ENCODE data around the gene FBXO9. TPM values are rescaled to one million over a fixed set of nuclear protein-coding genes. Genes with fewer than 3 reads are reported as not detected.

The FBXO9 gene
- total RNA-seq, 4 donors from 2014 or later: 58.5 to 95.5 (median 73.1) TPM

DNA sequence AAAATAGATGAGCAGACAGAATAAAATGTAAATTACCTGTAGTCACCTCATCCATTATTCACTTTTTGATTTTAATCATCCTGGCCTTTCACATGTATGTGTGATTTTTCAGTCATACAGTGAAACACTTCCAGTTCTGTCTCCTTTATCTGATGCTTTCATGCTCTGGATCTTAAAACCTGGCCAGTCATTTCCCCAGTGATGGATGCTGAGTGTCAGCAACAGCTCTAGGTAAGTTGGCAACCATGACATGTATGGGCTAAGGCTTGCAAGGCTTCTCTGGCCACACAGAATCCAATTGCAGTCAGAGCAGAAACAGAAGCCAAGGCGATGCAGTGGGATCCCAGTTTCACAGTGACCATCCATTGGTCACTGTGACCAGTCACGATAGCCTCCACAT is 35.8 kb downstream of the FBXO9 start:
- no peak for DNase-seq (ENCODE audit: extremely low spot score)
- H3K27ac ChIP-seq (replicated peaks in 1 of 4): no peak overlapping the region
- H3K4me1 ChIP-seq: peaks cover 0 to 35% (median 30%) of the 10 kb centered on the region in 4 donors
- intact Hi-C loops (cut with DNase I): no loop called here
- H3K36me3 ChIP-seq: peaks cover 26 to 75% (median 56%) of the 10 kb centered on the region in 4 donors
- no peak overlapping the region for H3K4me3 ChIP-seq
- no peaks in the 10 kb centered on the region for H3K27me3 ChIP-seq
- TF ChIP-seq POLR2A (IDR thresholded peaks at IDR 0.05; ENCODE audit: low read depth) (no peak), EP300 (IDR thresholded peaks at IDR 0.05) (no peak), POLR2AphosphoS5 (IDR thresholded peaks at IDR 0.05) (no peak)
- TF ChIP-seq, protein P1, sequence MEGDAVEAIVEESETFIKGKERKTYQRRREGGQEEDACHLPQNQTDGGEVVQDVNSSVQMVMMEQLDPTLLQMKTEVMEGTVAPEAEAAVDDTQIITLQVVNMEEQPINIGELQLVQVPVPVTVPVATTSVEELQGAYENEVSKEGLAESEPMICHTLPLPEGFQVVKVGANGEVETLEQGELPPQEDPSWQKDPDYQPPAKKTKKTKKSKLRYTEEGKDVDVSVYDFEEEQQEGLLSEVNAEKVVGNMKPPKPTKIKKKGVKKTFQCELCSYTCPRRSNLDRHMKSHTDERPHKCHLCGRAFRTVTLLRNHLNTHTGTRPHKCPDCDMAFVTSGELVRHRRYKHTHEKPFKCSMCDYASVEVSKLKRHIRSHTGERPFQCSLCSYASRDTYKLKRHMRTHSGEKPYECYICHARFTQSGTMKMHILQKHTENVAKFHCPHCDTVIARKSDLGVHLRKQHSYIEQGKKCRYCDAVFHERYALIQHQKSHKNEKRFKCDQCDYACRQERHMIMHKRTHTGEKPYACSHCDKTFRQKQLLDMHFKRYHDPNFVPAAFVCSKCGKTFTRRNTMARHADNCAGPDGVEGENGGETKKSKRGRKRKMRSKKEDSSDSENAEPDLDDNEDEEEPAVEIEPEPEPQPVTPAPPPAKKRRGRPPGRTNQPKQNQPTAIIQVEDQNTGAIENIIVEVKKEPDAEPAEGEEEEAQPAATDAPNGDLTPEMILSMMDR (IDR thresholded peaks at IDR 0.05): no peak
- WGBS: 94% methylated on average over 2 of the region's 2 CpGs
- no peaks in the 10 kb centered on the region for H3K9me3 ChIP-seq

DNA sequence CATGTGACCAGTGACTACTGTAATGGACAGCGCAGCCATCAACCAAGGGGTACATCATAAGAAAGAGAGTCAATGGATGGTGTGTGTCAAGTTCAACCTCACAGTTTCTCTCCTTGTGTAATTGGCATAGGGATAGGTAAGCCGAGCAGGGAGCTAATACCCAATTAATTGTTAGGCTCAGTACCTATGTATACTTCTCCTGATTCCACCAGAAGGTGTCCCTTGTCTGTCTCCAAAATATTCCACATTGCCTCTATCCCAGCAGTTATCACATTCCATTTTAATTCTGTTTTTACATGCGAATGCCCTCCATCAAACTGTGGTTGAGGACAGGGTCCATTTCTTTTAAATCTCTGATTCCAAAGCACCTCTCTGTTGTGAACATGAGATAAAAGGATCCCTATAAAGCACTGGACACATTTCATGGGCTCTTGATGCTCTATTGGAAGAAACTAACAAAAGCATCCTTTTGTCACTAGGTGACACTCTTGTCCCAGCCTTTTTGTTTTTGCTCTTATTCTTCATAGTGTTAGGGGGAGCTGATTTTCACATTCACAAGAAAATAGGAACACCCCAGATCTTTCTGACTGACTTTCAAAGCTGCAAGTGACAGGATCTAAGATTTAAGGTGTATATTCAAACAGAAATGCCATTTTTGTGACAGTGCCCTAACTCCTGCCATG is 38.9 kb downstream of the FBXO9 start:
- DNase-seq (ENCODE audit: extremely low spot score): peak; percentile 34
- Histone ChIP-seq H3K9me3 (no peaks in the 10 kb centered on the region), H3K27me3 (no peaks in the 10 kb centered on the region), H3K27ac (replicated peaks in 1 of 4) (peak overlapping the region; percentile 39 to 55 (median 45)), H3K36me3 (peaks cover under 1 to 44% (median 26%) of the 10 kb centered on the region in 4 donors), H3K4me1 (peaks cover 0 to 57% (median 35%) of the 10 kb centered on the region in 4 donors), H3K4me3 (no peak overlapping the region)
- intact Hi-C loops (cut with DNase I): no loop called here
- WGBS: 87% methylated on average over 3 of the region's 3 CpGs
- TF ChIP-seq, protein P1 (IDR thresholded peaks at IDR 0.05): peak; percentile 36 to 43 (median 43)
- no peak for TF ChIP-seq POLR2A (IDR thresholded peaks at IDR 0.05; ENCODE audit: low read depth)
- TF ChIP-seq EP300 (IDR thresholded peaks at IDR 0.05): no peak
- TF ChIP-seq POLR2AphosphoS5 (IDR thresholded peaks at IDR 0.05): no peak

DNA sequence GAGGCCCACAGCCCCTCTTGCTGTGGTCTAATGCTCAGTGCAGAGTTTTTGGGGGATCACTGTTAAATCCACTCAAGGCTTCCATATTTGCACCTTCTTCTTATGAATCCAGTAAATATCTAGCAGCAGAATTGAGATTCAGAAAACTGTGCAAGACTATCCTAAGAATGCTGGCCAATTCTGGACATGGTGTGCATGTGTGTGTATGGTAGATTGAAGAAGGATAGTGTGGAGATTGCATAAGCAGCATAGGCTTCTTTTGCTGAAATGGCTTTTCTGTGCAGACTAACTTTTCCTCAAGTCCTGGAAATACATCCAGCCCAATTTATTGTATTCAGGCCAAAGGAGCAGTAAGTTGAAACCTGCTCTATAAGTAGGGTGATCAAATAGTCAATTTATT is 39.7 kb downstream of the FBXO9 start:
- Histone ChIP-seq H3K9me3 (no peaks in the 10 kb centered on the region), H3K27ac (replicated peaks in 1 of 4) (peak overlapping the region in 1 of 4 donors; percentile 55), H3K27me3 (no peaks in the 10 kb centered on the region), H3K36me3 (peaks cover 0 to 36% (median 20%) of the 10 kb centered on the region in 4 donors), H3K4me3 (no peak overlapping the region), H3K4me1 (peaks cover 0 to 57% (median 38%) of the 10 kb centered on the region in 4 donors)
- DNase-seq (ENCODE audit: extremely low spot score): peak; percentile 50
- intact Hi-C loops (cut with DNase I): loop anchor here (5.0 kb wide), 2 partner anchors 62 to 377 kb away; no protein-coding TSS in a partner anchor
- no peak for TF ChIP-seq POLR2AphosphoS5 (IDR thresholded peaks at IDR 0.05)
- no peak for TF ChIP-seq EP300 (IDR thresholded peaks at IDR 0.05)
- TF ChIP-seq POLR2A (IDR thresholded peaks at IDR 0.05; ENCODE audit: low read depth): no peak
- TF ChIP-seq, protein P1 (IDR thresholded peaks at IDR 0.05): no peak

DNA sequence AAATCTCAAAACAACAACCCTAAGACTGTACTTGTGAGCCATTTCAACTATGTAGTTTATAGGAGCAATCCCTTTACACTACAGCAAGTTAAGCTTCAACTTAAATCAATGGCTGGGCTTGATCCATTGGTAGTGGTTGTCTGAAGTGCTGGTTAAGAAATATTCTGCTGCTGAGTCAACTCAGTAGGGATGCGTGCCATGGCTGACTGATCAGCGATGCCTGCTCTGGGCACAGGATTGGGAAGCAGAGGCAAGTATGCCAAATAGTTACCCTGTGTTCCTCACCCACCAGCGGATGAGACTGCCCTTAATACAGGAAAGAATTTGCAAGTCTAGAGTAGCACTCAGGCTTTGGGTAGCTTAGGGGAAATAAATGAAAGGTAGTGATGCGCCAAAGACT is 41.9 kb downstream of the FBXO9 start:
- no peaks in the 10 kb centered on the region for H3K27me3 ChIP-seq
- H3K36me3 ChIP-seq: peaks cover 0 to 16% (median 4%) of the 10 kb centered on the region in 4 donors
- H3K27ac ChIP-seq (replicated peaks in 1 of 4): peak overlapping the region in 3 of 4 donors; percentile 2 to 39 (median 12)
- H3K4me3 ChIP-seq: no peak overlapping the region
- 93% methylated on average over 4 of the region's 4 CpGs for WGBS
- no peaks in the 10 kb centered on the region for H3K9me3 ChIP-seq
- peak; percentile 79 for DNase-seq (ENCODE audit: extremely low spot score)
- H3K4me1 ChIP-seq: peaks cover 0 to 55% (median 44%) of the 10 kb centered on the region in 4 donors
- intact Hi-C loops (cut with DNase I): loop anchor here (5.0 kb wide), 2 partner anchors 60 to 375 kb away; no protein-coding TSS in a partner anchor
- TF ChIP-seq POLR2AphosphoS5 (IDR thresholded peaks at IDR 0.05): no peak

DNA sequence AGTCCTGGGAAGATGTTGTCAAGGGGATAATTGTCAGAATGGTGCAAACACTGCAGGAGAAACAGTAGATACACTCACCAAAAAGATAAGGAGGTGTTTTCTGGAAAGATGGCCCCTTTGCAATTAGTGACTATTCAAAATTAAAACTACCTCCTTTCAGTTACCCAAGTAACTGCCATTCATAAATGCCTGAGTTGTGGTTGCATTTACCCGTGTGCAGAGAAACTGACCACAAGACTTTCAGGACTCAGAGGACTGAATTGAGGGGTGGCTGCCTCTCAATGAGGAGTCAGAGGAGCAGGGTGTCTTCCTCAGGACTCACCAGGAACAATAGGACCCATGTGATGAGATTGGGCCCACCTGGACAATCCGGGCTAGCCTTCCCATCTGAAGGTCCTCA is 44.4 kb downstream of the FBXO9 start:
- H3K27me3 ChIP-seq: no peaks in the 10 kb centered on the region
- 76% methylated on average over 2 of the region's 2 CpGs for WGBS
- no peak for DNase-seq (ENCODE audit: extremely low spot score)
- no peak overlapping the region for H3K4me3 ChIP-seq
- TF ChIP-seq POLR2AphosphoS5 (IDR thresholded peaks at IDR 0.05) (no peak), EP300 (IDR thresholded peaks at IDR 0.05) (no peak), POLR2A (IDR thresholded peaks at IDR 0.05; ENCODE audit: low read depth) (no peak)
- TF ChIP-seq, protein P1 (IDR thresholded peaks at IDR 0.05): no peak
- H3K27ac ChIP-seq (replicated peaks in 1 of 4): no peak overlapping the region
- H3K9me3 ChIP-seq: no peaks in the 10 kb centered on the region
- H3K36me3 ChIP-seq: no peaks in the 10 kb centered on the region
- H3K4me1 ChIP-seq: peaks cover 0 to 58% (median 46%) of the 10 kb centered on the region in 4 donors
- intact Hi-C loops (cut with DNase I): loop anchor here (5.0 kb wide), 2 partner anchors 58 to 373 kb away; no protein-coding TSS in a partner anchor
